ENCODE results near the gene TAAR1. TPM values are rescaled to one million over a fixed set of nuclear protein-coding genes. Genes with fewer than 3 reads are reported as not detected.

TAAR1 gene
- total RNA-seq, 1 donor: not detected

GRCh38 chr6:132664309-132665034 lies 5.5 kb upstream of the TAAR1 start:
- TF ChIP-seq CTCF (IDR thresholded peaks at IDR 0.05; ENCODE audit: insufficient read depth, low read length): no peak
- H3K4me3 ChIP-seq (ENCODE audit: low read depth, low read length): no peak overlapping the region
- no peak for DNase-seq (ENCODE audit: low read depth)

- DNase-seq (ENCODE audit: low read depth): no peak
- no peak overlapping the region for H3K4me3 ChIP-seq (ENCODE audit: low read depth, low read length)
- TF ChIP-seq CTCF (IDR thresholded peaks at IDR 0.05; ENCODE audit: insufficient read depth, low read length): no peak
Measured at GRCh38 chr6:132663661-132664060, 4.7 kb upstream of the TAAR1 start.

GRCh38 chr6:132661906-132662305 lies 2.9 kb upstream of the TAAR1 start:
- no peak for DNase-seq (ENCODE audit: low read depth)
- no peak overlapping the region for H3K4me3 ChIP-seq (ENCODE audit: low read depth, low read length)
- TF ChIP-seq CTCF (IDR thresholded peaks at IDR 0.05; ENCODE audit: insufficient read depth, low read length): no peak

GRCh38 chr6:132651062-132651461 lies 7.9 kb downstream of the TAAR1 start:
- H3K4me3 ChIP-seq (ENCODE audit: low read depth, low read length): no peak overlapping the region
- TF ChIP-seq CTCF (IDR thresholded peaks at IDR 0.05; ENCODE audit: insufficient read depth, low read length): no peak
- no peak for DNase-seq (ENCODE audit: low read depth)

- DNase-seq (ENCODE audit: low read depth): no peak
- H3K4me3 ChIP-seq (ENCODE audit: low read depth, low read length): no peak overlapping the region
- TF ChIP-seq CTCF (IDR thresholded peaks at IDR 0.05; ENCODE audit: insufficient read depth, low read length): no peak
Measured at GRCh38 chr6:132650429-132650828, 8.6 kb downstream of the TAAR1 start.

- TF ChIP-seq CTCF (IDR thresholded peaks at IDR 0.05; ENCODE audit: insufficient read depth, low read length): no peak
- DNase-seq (ENCODE audit: low read depth): peak; percentile 9
- H3K4me3 ChIP-seq (ENCODE audit: low read depth, low read length): no peak overlapping the region
Measured at GRCh38 chr6:132648828-132649227, 10.2 kb downstream of the TAAR1 start.

GRCh38 chr6:132648356-132648755 lies 10.6 kb downstream of the TAAR1 start:
- TF ChIP-seq CTCF (IDR thresholded peaks at IDR 0.05; ENCODE audit: insufficient read depth, low read length): no peak
- no peak overlapping the region for H3K4me3 ChIP-seq (ENCODE audit: low read depth, low read length)
- peak; percentile 68 for DNase-seq (ENCODE audit: low read depth)
